GM21367 (cell line): ENCODE results near the gene CLP1.
"Not testable (repeated sequence)": the region's sequence is repeated elsewhere in the genome, so short reads cannot be mapped to it uniquely, and the experiment has no call there.

Experiments used
- ATAC-seq: cut with Tn5 transposase; IDR thresholded peaks from one replicate; pipeline ENCODE4 v1.9.1; 2021; ENCODE audit not compliant: unreplicated experiment

Gene CLP1

GRCh38 chr11:57659669-57660068 is 2.1 kb downstream of the CLP1 start:
- ATAC-seq, result no peak

GRCh38 chr11:57662893-57663292 is 5.3 kb downstream of the CLP1 start:
- ATAC-seq, result no peak

DNA sequence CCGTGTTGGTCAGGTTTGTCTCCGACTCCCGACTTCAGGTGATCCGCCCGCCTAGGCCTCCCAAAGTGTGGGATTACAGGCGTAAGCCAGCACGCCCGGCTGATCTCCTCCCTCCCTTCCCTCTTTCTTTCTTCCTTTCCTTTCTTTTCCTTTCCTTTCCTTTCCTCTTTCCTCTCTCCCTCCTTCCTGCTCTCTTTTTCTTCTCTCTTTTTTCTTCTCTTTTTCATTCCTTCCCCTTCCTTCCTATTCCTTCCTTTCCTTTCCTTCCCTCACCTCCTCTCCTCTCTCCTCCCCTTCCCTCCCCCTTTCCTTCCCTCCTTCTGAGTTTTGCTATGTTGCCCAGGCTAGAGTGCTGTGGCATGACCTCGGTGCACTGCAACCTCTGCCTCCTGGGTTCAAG is 6.4 kb downstream of the CLP1 start:
- ATAC-seq, result no peak

- peak; percentile 55 for ATAC-seq
These were observed 9.7 kb downstream of the CLP1 start for GRCh38 chr11:57667117-57667735.

DNA sequence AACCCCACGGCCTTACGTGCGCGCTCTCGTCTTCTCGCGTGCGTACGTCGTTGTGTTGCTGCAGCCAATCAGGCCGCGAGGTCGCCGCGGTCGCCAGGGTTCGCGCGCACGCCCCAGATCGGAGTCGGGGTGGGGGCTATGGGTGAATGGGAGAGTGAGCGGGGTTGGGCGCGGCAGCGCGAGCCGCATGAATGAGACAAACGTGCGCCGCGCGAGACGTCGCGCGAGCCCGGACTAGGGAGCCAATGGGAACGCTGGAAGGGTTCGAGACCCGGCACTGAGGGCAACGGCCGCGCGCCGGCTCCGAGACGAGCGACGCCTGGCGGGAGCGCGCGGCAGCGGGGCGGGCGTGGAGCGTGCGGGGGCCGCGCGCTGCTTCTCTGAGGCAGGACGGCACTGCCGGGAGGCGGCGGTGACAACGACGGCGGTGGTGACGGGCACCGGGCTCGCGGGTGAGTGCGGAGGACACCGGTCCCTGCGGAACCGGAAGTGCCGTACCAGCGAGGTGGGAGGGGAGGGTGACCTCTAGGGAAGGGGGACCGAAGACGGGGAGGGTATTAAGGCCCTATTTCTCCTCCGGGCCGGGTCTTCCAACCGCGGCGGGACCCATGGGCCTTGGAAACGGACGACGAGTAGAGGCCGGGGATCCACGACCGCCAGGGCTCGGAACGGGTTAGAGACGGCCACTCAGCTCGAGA is 10.3 kb downstream of the CLP1 start, which contains the start of gene ZDHHC5:
TSS of gene ZDHHC5 (plus strand) at position 379 of the 698 bp plus-strand sequence. CDS start 4,977 bp downstream, outside the sequence.
- ATAC-seq, result peak; percentile 83

- peak; percentile 4 for ATAC-seq
These were observed 10.8 kb downstream of the CLP1 start for GRCh38 chr11:57668434-57668782.

- ATAC-seq, result no peak
These were observed 16.7 kb downstream of the CLP1 start for GRCh38 chr11:57674251-57674650.

DNA sequence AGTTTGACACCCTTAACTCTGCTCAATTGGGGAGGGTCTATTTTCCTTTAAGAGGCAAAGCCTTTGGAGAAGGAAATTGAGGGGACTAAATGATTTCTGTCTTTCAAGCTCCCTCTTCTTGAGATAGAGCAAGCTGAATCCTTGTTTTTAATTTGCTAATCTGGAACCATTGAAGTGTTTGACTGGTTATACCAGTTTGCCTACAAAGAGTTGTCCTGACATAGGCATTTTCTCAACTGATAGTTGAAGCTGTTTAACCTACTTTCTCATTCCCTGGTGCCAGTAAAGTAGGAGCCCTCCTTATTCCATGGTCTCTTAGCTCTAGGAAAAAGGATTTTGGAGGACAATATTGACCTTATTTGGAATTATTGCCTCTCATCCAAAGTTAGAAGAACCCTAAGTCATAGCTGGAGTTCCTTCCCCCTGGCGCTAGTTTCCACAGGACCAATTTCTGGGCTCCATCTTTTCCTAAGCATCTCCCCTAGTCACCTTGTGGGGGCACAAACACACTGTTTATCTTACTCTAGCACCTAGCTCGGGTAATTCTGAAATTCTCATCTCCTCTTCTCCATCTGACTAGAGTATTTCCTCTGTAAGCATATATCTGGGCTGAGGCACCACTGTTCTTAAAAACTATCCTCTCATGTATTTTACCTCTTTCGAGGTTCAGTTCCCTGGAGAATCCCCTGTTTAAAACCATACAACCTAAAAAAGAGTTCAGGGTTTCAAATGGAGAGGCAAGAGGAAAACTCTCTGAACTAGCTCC is 17.8 kb downstream of the CLP1 start:
- ATAC-seq, result no peak

GRCh38 chr11:57679396-57679795 is 21.8 kb downstream of the CLP1 start:
- no peak for ATAC-seq

DNA sequence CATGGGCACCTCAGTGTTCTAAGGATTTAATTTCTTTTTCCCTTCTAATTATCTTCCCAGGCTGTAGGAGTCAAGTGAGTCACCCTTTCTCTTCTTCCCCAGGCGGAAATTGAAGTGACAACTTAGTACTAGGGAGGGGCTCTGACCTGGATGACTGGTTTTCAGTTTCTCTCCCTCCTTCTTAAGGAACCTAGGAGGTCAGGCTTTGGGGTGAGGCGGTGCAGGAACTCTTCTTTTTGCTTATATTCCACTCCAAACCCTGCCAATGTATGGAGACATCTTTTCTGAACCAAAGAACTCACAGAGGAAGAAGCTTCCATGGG is 23.0 kb downstream of the CLP1 start:
- ATAC-seq, result no peak

GRCh38 chr11:57681168-57681567 is 23.6 kb downstream of the CLP1 start:
- ATAC-seq, result no peak

DNA sequence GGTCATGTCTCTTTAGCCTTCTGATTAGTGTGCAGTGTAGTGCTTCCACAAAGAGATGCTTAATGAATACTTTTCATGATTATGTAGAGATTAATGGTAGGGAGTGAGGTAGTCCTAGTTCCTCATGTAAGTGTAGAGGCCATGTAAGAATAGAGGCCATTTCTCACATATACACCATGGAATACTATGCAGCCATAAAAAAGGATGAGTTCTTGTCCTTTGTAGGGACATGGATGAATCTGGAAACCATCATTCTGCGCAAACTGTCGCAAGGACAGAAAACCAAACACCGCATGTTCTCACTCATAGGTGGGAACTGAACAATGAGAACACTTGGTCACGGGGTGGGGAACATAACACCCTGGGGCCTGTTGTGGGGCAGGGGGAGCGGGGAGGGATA is 32.9 kb downstream of the CLP1 start:
- ATAC-seq, result not testable (repeated sequence)

- ATAC-seq, result no peak
These were observed 41.3 kb downstream of the CLP1 start for GRCh38 chr11:57698843-57699365.

- no peak for ATAC-seq
These were observed 42.3 kb downstream of the CLP1 start for GRCh38 chr11:57699813-57700212.

DNA sequence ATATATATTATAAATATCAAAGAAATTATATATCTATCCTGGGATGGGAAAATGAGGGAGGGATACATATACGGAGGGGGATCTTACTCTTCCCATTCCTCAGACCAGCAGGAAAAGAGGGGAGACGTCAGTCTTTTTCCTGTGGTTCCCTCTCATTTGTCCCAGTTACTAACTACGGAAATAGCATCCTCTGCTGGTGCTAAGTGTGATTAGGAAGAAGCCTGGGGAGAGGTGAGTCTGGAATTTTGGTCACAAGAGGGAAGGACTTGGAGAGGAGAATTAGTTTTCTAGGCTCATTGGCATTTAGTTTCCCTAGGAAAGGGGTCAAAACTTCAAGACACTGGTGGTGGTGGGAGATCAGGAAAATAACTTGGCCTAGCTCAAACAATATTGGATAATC is 42.9 kb downstream of the CLP1 start:
- no peak for ATAC-seq

GRCh38 chr11:57703341-57703740 is 45.8 kb downstream of the CLP1 start:
- ATAC-seq, result no peak

DNA sequence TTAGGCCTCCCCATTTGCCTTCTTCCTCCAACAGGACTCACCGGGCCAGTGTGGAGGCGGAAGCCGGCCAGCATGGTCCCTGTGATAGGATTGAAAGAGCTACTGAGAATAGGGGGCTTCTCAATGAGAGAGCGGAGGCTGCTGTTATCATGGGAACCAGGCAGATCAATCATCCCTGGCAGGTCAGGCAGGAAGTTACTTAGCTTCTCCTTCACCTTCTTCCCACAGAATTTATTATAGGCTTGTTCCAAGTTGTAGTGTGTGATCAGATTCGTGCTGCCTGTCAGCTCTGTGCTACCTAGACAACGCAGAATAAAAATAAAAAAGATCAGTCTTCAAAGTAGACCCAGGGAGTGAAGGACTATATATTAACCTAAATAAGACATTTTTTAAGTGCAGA is 47.4 kb downstream of the CLP1 start:
- ATAC-seq, result no peak

- ATAC-seq, result not testable (repeated sequence)
These were observed 47.9 kb downstream of the CLP1 start for GRCh38 chr11:57705432-57705831.

DNA sequence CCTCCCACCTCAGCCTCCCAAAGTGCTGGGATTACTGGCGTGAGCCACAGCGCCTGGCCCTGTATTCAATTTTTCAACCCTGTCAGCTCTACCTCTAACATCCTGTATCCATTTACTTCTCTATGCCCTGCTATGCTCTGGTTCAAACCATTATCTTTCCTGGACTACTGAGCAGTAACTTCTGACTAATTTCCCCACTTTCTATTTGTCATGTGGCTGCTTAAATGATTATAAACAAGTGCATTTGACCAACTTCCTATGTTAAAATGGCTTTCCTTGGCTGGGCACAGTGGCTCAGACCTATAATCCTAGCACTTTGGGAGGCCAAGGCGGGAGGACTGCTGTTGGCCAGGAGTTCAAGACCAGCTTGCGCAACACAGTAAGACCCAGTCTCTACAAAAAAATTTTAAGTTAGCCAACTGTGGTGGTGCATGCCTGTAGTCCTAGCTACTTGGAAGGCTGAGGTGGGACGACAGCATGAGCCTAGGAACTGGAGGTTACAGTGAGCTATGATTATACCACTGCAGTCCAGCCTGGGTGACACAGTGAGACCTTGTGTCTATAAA is 52.3 kb downstream of the CLP1 start:
- ATAC-seq, result no peak
